Measurements from ENCODE around the gene ST6GALNAC2.

ST6GALNAC2 gene

GRCh38 chr17:76556765-76557367, 28.8 kb downstream of the ST6GALNAC2 start:
- no peak for DNase-seq (ENCODE audit: low read depth in 1 of 2, low spot score in 1 of 2)

- no peak for DNase-seq (ENCODE audit: low read depth in 1 of 2, low spot score in 1 of 2)
These were observed 31.5 kb downstream of the ST6GALNAC2 start for GRCh38 chr17:76554131-76554530.

- no peak for DNase-seq (ENCODE audit: low read depth in 1 of 2, low spot score in 1 of 2)
These were observed 32.3 kb downstream of the ST6GALNAC2 start for GRCh38 chr17:76553178-76553908.

- DNase-seq (ENCODE audit: low read depth in 1 of 2, low spot score in 1 of 2), result no peak
These were observed 34.0 kb downstream of the ST6GALNAC2 start for GRCh38 chr17:76551685-76552084.

GRCh38 chr17:76550712-76551615, 34.7 kb downstream of the ST6GALNAC2 start:
- no peak for DNase-seq (ENCODE audit: low read depth in 1 of 2, low spot score in 1 of 2)

- no peak for DNase-seq (ENCODE audit: low read depth in 1 of 2, low spot score in 1 of 2)
These were observed 36.1 kb downstream of the ST6GALNAC2 start for GRCh38 chr17:76549539-76549938.

- no peak for DNase-seq (ENCODE audit: low read depth in 1 of 2, low spot score in 1 of 2)
These were observed 36.5 kb downstream of the ST6GALNAC2 start for GRCh38 chr17:76549215-76549518.

- DNase-seq (ENCODE audit: low read depth in 1 of 2, low spot score in 1 of 2), result no peak
These were observed 37.1 kb downstream of the ST6GALNAC2 start for GRCh38 chr17:76548378-76549214.

- DNase-seq (ENCODE audit: low read depth in 1 of 2, low spot score in 1 of 2), result no peak
These were observed 37.9 kb downstream of the ST6GALNAC2 start for GRCh38 chr17:76547642-76548202.

- no peak for DNase-seq (ENCODE audit: low read depth in 1 of 2, low spot score in 1 of 2)
These were observed 38.4 kb downstream of the ST6GALNAC2 start for GRCh38 chr17:76547183-76547641.

- DNase-seq (ENCODE audit: low read depth in 1 of 2, low spot score in 1 of 2), result no peak
These were observed 39.0 kb downstream of the ST6GALNAC2 start for GRCh38 chr17:76546556-76547182.

GRCh38 chr17:76545918-76546555, 39.6 kb downstream of the ST6GALNAC2 start:
- DNase-seq (ENCODE audit: low read depth in 1 of 2, low spot score in 1 of 2), result no peak

GRCh38 chr17:76544546-76545365, 40.9 kb downstream of the ST6GALNAC2 start:
- DNase-seq (ENCODE audit: low read depth in 1 of 2, low spot score in 1 of 2), result no peak

GRCh38 chr17:76543826-76544545, 41.7 kb downstream of the ST6GALNAC2 start:
- DNase-seq (ENCODE audit: low read depth in 1 of 2, low spot score in 1 of 2), result no peak

- no peak for DNase-seq (ENCODE audit: low read depth in 1 of 2, low spot score in 1 of 2)
These were observed 42.2 kb downstream of the ST6GALNAC2 start for GRCh38 chr17:76543482-76543825.

GRCh38 chr17:76542984-76543383, 42.7 kb downstream of the ST6GALNAC2 start:
- DNase-seq (ENCODE audit: low read depth in 1 of 2, low spot score in 1 of 2), result no peak

GRCh38 chr17:76542566-76542971, 43.1 kb downstream of the ST6GALNAC2 start:
- no peak for DNase-seq (ENCODE audit: low read depth in 1 of 2, low spot score in 1 of 2)

- DNase-seq (ENCODE audit: low read depth in 1 of 2, low spot score in 1 of 2), result no peak
These were observed 43.8 kb downstream of the ST6GALNAC2 start for GRCh38 chr17:76541739-76542454.

All from stimulated activated CD4-positive, alpha-beta T cell treated with anti-CD3 and anti-CD28 coated beads, Interleukin-15, amount 100 ng/mL, for 1 hour (primary cell).